ENCODE results near the gene HPN. TPM values are rescaled to one million over a fixed set of nuclear protein-coding genes. Genes with fewer than 3 reads are reported as not detected.

Gene HPN
- total and polyA plus RNA-seq, 2 of the 13 experiments (the other 11 are each of a cell fraction or from before 2014, with no cell fraction given): 46.7 to 261 TPM

- TF ChIP-seq ZFP91 (CRISPR knock-in tag; IDR thresholded peaks at IDR 0.05; ENCODE audit: borderline replicate concordance): 0 out of 2 replicates have a peak, but pooled peaks have one; percentile 20
- no peak for TF ChIP-seq IRF2 (CRISPR knock-in tag; IDR thresholded peaks at IDR 0.05)
- 0 out of 2 replicates have a peak, but pooled peaks have one; percentile 52 for TF ChIP-seq RBFOX2 (IDR thresholded peaks at IDR 0.05; ENCODE audit: low read depth, low read length)
These were observed 17.7 kb downstream of the HPN start (continued) for GRCh38 chr19:35059006-35059798.

- H3K4me3 ChIP-seq (replicated peaks in 1 of 3; ENCODE audit: insufficient read depth in 1 of 3, low read depth in 2 of 3, low read length in 3 of 3): no peak overlapping the region
- CTCF ChIA-PET (ENCODE audit: low intra/inter-chr PET ratio, low total read pairs): no interaction called here
- in situ Hi-C loops (cut with HindIII; ENCODE audit: extremely low pct_ligation_motif_present, low pct_unique_long_range_greater_than_20kb) (no loop called here), intact Hi-C loops (cut with micrococcal nuclease; ENCODE audit: unreplicated experiment) (no loop called here)
- 0 out of 2 replicates have a peak, but pooled peaks have one; percentile 28 for TF ChIP-seq PCBP1 (IDR thresholded peaks at IDR 0.05; ENCODE audit: borderline replicate concordance, low read depth, low read length)
- no peak for TF ChIP-seq TP53 (CRISPR knock-in tag; conservative IDR thresholded peaks at IDR 0.05)
- TF ChIP-seq ZNF773 (CRISPR knock-in tag; IDR thresholded peaks at IDR 0.05; ENCODE audit: borderline replicate concordance): no peak
- no peak for TF ChIP-seq CBX5 (CRISPR knock-in tag; IDR thresholded peaks at IDR 0.05; ENCODE audit: borderline replicate concordance)
- no peak for TF ChIP-seq ZNF235 (CRISPR knock-in tag; IDR thresholded peaks at IDR 0.05; ENCODE audit: borderline replicate concordance)
- no peak for TF ChIP-seq MAZ (IDR thresholded peaks at IDR 0.05; ENCODE audit: borderline replicate concordance, low read depth, low read length)
- TF ChIP-seq MAZ (CRISPR knock-in tag; IDR thresholded peaks at IDR 0.05; ENCODE audit: low read depth): no peak
- TF ChIP-seq SMARCE1 (IDR thresholded peaks at IDR 0.05; ENCODE audit: borderline replicate concordance): no peak
- TF ChIP-seq RBFOX2 (IDR thresholded peaks at IDR 0.05; ENCODE audit: low read depth, low read length): 0 out of 2 replicates have a peak, but pooled peaks have one; percentile 26
- peak; percentile 93 for TF ChIP-seq AGO2 (optimal IDR thresholded peaks at IDR 0.05; ENCODE audit: low read depth, low read length)
- TF ChIP-seq SMAD3 (CRISPR knock-in tag; IDR thresholded peaks at IDR 0.05): no peak
- TF ChIP-seq ZNF44 (CRISPR knock-in tag; IDR thresholded peaks at IDR 0.05): no peak
- TF ChIP-seq SRF (IDR thresholded peaks at IDR 0.05; ENCODE audit: low read depth, low read length): no peak
- TF ChIP-seq RAD51 (IDR thresholded peaks at IDR 0.05; ENCODE audit: borderline replicate concordance): no peak
- H3K36me3 ChIP-seq (replicated peaks in 1 of 2; ENCODE audit: control insufficient read depth in 1 of 2, insufficient read depth in 2 of 2, low read length in 2 of 2): peaks cover 9 to 12% of the 10 kb centered on the region in 2 experiments; a peak in 4 of 5 replicates
- H3K27me3 ChIP-seq (ENCODE audit: control insufficient read depth in 1 of 2, insufficient read depth in 2 of 2, low read length in 2 of 2): no peaks in the 10 kb centered on the region
- FAIRE-seq (no peak), ATAC-seq (peak; percentile 11), DNase-seq (ENCODE audit: low spot score) (no peak)
- no peak overlapping the region for H3K4me2 ChIP-seq (ENCODE audit: low read depth, low read length)
- H3K27ac ChIP-seq (ENCODE audit: extremely low read length, insufficient read depth, low read length): no peak overlapping the region
- no peak overlapping the region for H2AFZ ChIP-seq (ENCODE audit: low read length)
- POLR2A ChIA-PET: no interaction called here
- no TSS peak for BruUV-seq (replicated peaks)
- no peaks in the 10 kb centered on the region for H3K79me2 ChIP-seq (ENCODE audit: insufficient read depth, low read length)
- no peak overlapping the region for H3K9ac ChIP-seq (ENCODE audit: insufficient read depth, low read depth, low read length)
- 98% methylated on average over 3 of the region's 15 CpGs for WGBS (ENCODE audit: low lambda C conversion rate)
- peaks cover 23% of the 10 kb centered on the region; the same call in 1 of the 2 replicates for H4K20me1 ChIP-seq (ENCODE audit: insufficient read depth, low read length)
- 0 out of 2 replicates have a peak, but pooled peaks cover 5% of the 10 kb centered on the region for H3K4me1 ChIP-seq (ENCODE audit: insufficient read depth, low read length)
- H3K9me3 ChIP-seq (ENCODE audit: low read length): no peaks in the 10 kb centered on the region
These were observed 18.2 kb downstream of the HPN start for GRCh38 chr19:35059799-35060091.
